GM19193 (cell line): ENCODE data around the gene IQSEC1.
A peak's percentile ranks its signal among the peaks of the same experiment; 100 is the strongest.

Source experiments
- POLR2A ChIP-seq: IDR thresholded peaks from 4 replicates; pipeline ENCODE4 v1.6.1; 2011; ENCODE audit not compliant: insufficient read depth, insufficient read length; ENCODE audit errors: extremely low read depth

IQSEC1 gene

GRCh38 chr3:13054341-13055285 is 18.6 kb downstream of the IQSEC1 start:
- TF ChIP-seq POLR2A: no peak

GRCh38 chr3:13053893-13054292 is 19.3 kb downstream of the IQSEC1 start:
- no peak for TF ChIP-seq POLR2A

GRCh38 chr3:13053420-13053819 is 19.8 kb downstream of the IQSEC1 start:
- no peak for TF ChIP-seq POLR2A

GRCh38 chr3:13052191-13052820 is 20.9 kb downstream of the IQSEC1 start:
- no peak for TF ChIP-seq POLR2A

GRCh38 chr3:13051581-13051980 is 21.6 kb downstream of the IQSEC1 start:
- TF ChIP-seq POLR2A: no peak

GRCh38 chr3:13051066-13051465 is 22.2 kb downstream of the IQSEC1 start:
- no peak for TF ChIP-seq POLR2A

GRCh38 chr3:13050446-13050845 is 22.8 kb downstream of the IQSEC1 start:
- TF ChIP-seq POLR2A: no peak

- no peak for TF ChIP-seq POLR2A
Measured at GRCh38 chr3:13049400-13049799, 23.8 kb downstream of the IQSEC1 start.

- no peak for TF ChIP-seq POLR2A
Measured at GRCh38 chr3:13047296-13048165, 25.7 kb downstream of the IQSEC1 start.

GRCh38 chr3:13046569-13047274 is 26.5 kb downstream of the IQSEC1 start:
- no peak for TF ChIP-seq POLR2A

- peak; percentile 40 for TF ChIP-seq POLR2A
Measured at GRCh38 chr3:13045904-13046568, 27.2 kb downstream of the IQSEC1 start.

GRCh38 chr3:13045241-13045903 is 27.9 kb downstream of the IQSEC1 start:
- TF ChIP-seq POLR2A: no peak

GRCh38 chr3:13044496-13045240 is 28.6 kb downstream of the IQSEC1 start:
- no peak for TF ChIP-seq POLR2A
